Parathyroid adenoma (tissue), 2 donors: Measurements from ENCODE around the gene ZNF212.
"Not testable (repeated sequence)": the region's sequence is repeated elsewhere in the genome, so short reads cannot be mapped to it uniquely, and the experiment has no call there.

Experiments
- H2AFZ ChIP-seq: fragments of 300-600 bp; sonication (generic); one replicate; pipeline ENCODE4 v1.7.0; 2017; ENCODE audit warnings: antibody characterized with exemption, mild to moderate bottlenecking
- H3K27ac ChIP-seq: fragments of 300-600 bp; sonication (generic); one replicate; pipeline ENCODE4 v1.7.0; 2017
- H3K27me3 ChIP-seq: fragments of 300-600 bp; sonication (generic); one replicate; pipeline ENCODE4 v1.7.0; 2017; ENCODE audit warnings: low read length; ENCODE audit not compliant: control insufficient read depth, insufficient read depth
- H3K36me3 ChIP-seq: fragments of 300-600 bp; sonication (generic); one replicate; pipeline ENCODE4 v1.7.0; 2017; ENCODE audit warnings: low read length; ENCODE audit not compliant: control insufficient read depth, insufficient read depth
- H3K4me1 ChIP-seq: fragments of 300-600 bp; sonication (generic); one replicate; pipeline ENCODE4 v1.7.0; 2017; ENCODE audit warnings: control low read depth
- H3K4me2 ChIP-seq: fragments of 300-600 bp; sonication (generic); one replicate; pipeline ENCODE4 v1.7.0; 2017; ENCODE audit warnings: low read length
- H3K4me3 ChIP-seq: fragments of 300-600 bp; sonication (generic); one replicate; pipeline ENCODE4 v1.7.0; 2017; ENCODE audit warnings: low read depth, low read length
- H3K79me2 ChIP-seq: fragments of 300-600 bp; sonication (generic); one replicate; pipeline ENCODE4 v1.7.0; 2017; ENCODE audit warnings: control low read depth
- H3K9ac ChIP-seq: fragments of 300-600 bp; sonication (generic); one replicate; pipeline ENCODE4 v1.7.0; 2017; ENCODE audit warnings: mild to moderate bottlenecking
- H3K9me3 ChIP-seq: fragments of 300-600 bp; sonication (generic); one replicate; pipeline ENCODE4 v1.7.0; 2017; ENCODE audit warnings: low read length; ENCODE audit not compliant: control insufficient read depth
- CTCF ChIP-seq: fragments of 300-600 bp; sonication (generic); IDR thresholded peaks from one replicate; pipeline ENCODE4 v1.7.0; 2017; ENCODE audit warnings: antibody characterized with exemption, mild to moderate bottlenecking
- donor health status: primary hyperparathyroidism.

ZNF212 gene

DNA sequence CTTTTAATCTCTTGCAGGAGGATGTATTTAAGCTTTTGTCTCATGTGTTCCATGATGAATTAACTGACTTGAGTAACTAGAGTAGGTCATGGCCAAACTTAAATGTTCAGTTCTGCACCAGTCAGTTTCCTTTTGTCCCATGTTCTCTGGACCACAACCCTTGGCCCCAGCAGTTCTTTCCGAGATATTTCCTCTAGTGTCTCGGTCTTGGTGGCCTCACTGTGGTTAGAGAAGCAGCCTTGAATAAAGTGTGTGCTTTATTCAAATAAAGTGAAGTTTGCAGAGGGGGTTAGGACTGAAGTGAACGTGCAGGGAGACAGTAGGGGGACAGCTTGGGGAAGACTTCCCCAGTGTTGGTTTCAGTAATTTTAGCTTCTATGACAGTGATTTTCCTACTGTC, 9.3 kb downstream of the ZNF212 start:
- Histone ChIP-seq H3K4me2 (no peak overlapping the region), H2AFZ (no peak overlapping the region), H3K4me1 (no peaks in the 10 kb centered on the region), H3K4me3 (no peak overlapping the region), H3K27me3 (no peaks in the 10 kb centered on the region), H3K36me3 (no peaks in the 10 kb centered on the region), H3K79me2 (peaks cover 9% of the 10 kb centered on the region), H3K9me3 (no peaks in the 10 kb centered on the region), H3K9ac (no peak overlapping the region), H3K27ac (no peak overlapping the region)
- TF ChIP-seq CTCF: no peak

- H3K9ac ChIP-seq, H2AFZ ChIP-seq, H3K4me1 ChIP-seq, H3K36me3 ChIP-seq, H3K27me3 ChIP-seq, H3K79me2 ChIP-seq, H3K4me3 ChIP-seq, H3K9me3 ChIP-seq, H3K4me2 ChIP-seq, H3K27ac ChIP-seq: not testable (repeated sequence)
Observed at GRCh38 chr7:149250151-149250550, 10.7 kb downstream of the ZNF212 start.

GRCh38 chr7:149251518-149251917, 12.1 kb downstream of the ZNF212 start:
- not testable (repeated sequence) for H3K79me2 ChIP-seq, H3K9me3 ChIP-seq, H3K9ac ChIP-seq, H3K4me1 ChIP-seq, H3K4me2 ChIP-seq, H3K27me3 ChIP-seq, H3K27ac ChIP-seq, H3K36me3 ChIP-seq, H2AFZ ChIP-seq, H3K4me3 ChIP-seq

DNA sequence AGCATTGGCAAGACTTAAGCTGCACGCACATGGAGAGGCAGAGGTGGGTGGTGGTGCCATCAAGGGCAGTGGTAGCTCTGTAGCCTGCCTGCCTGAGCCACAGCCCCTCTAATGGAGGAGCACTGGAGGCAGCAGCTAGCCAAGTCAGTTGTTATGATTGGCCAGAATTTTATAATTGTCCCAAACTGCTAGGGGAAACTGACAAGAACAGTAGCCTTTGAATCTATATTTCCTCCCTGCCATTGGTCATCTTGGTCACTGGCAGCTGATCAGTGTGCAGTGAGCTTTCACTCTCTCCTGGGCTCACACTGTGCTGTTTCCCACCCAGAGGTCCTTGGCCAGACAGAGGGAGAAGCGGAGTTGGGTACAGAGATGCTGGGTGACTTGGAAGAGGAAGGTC, 12.9 kb downstream of the ZNF212 start:
- Histone ChIP-seq H3K27ac (no peak overlapping the region), H3K4me3 (no peak overlapping the region), H3K27me3 (no peaks in the 10 kb centered on the region), H2AFZ (no peak overlapping the region), H3K4me1 (no peaks in the 10 kb centered on the region), H3K4me2 (no peak overlapping the region), H3K9ac (no peak overlapping the region), H3K36me3 (no peaks in the 10 kb centered on the region), H3K9me3 (no peaks in the 10 kb centered on the region), H3K79me2 (peaks cover 3% of the 10 kb centered on the region)
- TF ChIP-seq CTCF: no peak

GRCh38 chr7:149253665-149254064, 14.2 kb downstream of the ZNF212 start:
- H3K27ac ChIP-seq: no peak overlapping the region
- H3K36me3 ChIP-seq: no peaks in the 10 kb centered on the region
- no peak overlapping the region for H2AFZ ChIP-seq
- no peak overlapping the region for H3K4me2 ChIP-seq
- no peaks in the 10 kb centered on the region for H3K79me2 ChIP-seq
- no peak for TF ChIP-seq CTCF
- H3K4me1 ChIP-seq: no peaks in the 10 kb centered on the region
- no peaks in the 10 kb centered on the region for H3K27me3 ChIP-seq
- H3K9me3 ChIP-seq: no peaks in the 10 kb centered on the region
- no peak overlapping the region for H3K4me3 ChIP-seq
- H3K9ac ChIP-seq: no peak overlapping the region

DNA sequence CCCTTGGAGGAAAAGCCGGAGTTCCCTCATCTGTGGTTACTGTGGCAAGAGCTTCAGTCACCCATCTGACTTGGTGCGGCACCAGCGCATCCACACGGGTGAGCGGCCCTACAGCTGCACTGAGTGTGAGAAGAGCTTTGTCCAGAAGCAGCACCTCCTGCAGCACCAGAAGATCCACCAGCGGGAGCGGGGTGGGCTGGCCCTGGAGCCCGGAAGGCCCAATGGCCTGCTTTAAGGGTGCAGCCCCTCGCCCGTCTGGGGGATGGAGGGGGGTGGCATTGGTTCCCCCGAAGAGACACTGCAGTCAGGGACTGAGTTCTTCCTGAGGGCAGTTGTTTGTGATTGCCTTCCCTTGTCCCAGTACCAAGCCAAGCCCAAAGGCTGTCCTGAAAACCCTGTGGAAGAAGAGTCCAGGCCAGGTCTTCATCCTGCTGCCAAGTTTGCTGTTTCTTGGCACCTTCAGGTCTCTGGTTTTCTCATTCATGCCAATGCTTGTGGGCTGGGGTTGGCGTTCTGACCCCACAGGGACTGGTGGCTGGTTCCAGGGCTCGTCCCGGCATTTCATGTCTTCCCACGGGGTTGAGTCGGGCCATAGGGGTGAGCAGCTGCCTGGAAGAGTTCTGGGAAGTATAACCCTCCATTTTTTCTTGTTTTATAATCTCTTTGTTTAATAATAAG, 14.9 kb downstream of the ZNF212 start:
- TF ChIP-seq CTCF: no peak
- H2AFZ ChIP-seq: no peak overlapping the region
- no peak overlapping the region for H3K27ac ChIP-seq
- H3K4me3 ChIP-seq: no peak overlapping the region
- H3K9me3 ChIP-seq: no peaks in the 10 kb centered on the region
- H3K36me3 ChIP-seq: no peaks in the 10 kb centered on the region
- no peak overlapping the region for H3K9ac ChIP-seq
- H3K79me2 ChIP-seq: no peaks in the 10 kb centered on the region
- no peak overlapping the region for H3K4me2 ChIP-seq
- no peaks in the 10 kb centered on the region for H3K4me1 ChIP-seq
- H3K27me3 ChIP-seq: no peaks in the 10 kb centered on the region
